Epithelial cell of umbilical artery (primary cell): ENCODE measurements around the gene AQP12A. TPM values are rescaled to one million over a fixed set of nuclear protein-coding genes. Genes with fewer than 3 reads are reported as not detected.

ENCODE experiments used
- total RNA-seq: library from RNA; depleted of rRNA; stranded (reverse); fragments of >200 nt; gene quantifications from 2 replicates; pipeline ENCODE4 v1.2.3, GENCODE V29; 2014

The AQP12A gene, protein sequence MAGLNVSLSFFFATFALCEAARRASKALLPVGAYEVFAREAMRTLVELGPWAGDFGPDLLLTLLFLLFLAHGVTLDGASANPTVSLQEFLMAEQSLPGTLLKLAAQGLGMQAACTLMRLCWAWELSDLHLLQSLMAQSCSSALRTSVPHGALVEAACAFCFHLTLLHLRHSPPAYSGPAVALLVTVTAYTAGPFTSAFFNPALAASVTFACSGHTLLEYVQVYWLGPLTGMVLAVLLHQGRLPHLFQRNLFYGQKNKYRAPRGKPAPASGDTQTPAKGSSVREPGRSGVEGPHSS
- not detected in 2 replicates for total RNA-seq

DNA sequence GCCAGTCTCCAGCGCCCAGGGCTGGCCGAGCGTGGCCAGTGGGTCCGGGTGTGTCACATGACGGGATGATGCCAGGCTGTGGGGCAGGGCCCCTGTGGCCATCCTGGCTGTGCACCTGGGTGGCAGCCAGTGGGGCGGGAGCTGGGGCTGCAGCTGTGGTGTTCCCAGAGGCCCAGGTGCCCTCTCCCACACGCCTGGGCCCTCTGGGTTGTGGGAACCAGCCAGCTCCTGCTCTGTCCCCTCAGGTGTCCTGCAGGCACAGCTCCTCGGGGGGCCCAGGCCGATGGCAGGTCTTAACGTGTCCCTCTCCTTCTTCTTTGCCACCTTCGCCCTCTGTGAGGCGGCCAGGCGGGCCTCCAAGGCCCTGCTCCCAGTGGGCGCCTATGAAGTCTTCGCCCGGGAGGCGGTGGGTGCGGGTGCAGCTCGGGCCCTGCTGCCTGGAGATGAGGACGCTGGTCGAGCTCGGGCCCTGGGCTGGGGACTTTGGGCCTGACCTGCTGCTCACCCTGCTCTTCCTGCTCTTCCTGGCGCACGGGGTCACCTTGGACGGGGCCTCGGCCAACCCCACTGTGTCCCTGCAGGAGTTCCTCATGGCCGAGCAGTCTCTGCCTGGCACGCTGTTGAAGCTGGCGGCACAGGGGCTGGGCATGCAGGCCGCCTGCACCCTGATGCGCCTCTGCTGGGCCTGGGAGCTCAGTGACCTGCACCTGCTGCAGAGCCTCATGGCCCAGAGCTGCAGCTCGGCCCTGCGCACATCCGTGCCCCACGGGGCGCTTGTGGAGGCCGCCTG lies at the start of gene AQP12A:
Gene AQP12A, plus strand, starts transcription at position 236 of the 790 bp plus-strand sequence. Its CDS starts 48 bp downstream, at position 284.

DNA sequence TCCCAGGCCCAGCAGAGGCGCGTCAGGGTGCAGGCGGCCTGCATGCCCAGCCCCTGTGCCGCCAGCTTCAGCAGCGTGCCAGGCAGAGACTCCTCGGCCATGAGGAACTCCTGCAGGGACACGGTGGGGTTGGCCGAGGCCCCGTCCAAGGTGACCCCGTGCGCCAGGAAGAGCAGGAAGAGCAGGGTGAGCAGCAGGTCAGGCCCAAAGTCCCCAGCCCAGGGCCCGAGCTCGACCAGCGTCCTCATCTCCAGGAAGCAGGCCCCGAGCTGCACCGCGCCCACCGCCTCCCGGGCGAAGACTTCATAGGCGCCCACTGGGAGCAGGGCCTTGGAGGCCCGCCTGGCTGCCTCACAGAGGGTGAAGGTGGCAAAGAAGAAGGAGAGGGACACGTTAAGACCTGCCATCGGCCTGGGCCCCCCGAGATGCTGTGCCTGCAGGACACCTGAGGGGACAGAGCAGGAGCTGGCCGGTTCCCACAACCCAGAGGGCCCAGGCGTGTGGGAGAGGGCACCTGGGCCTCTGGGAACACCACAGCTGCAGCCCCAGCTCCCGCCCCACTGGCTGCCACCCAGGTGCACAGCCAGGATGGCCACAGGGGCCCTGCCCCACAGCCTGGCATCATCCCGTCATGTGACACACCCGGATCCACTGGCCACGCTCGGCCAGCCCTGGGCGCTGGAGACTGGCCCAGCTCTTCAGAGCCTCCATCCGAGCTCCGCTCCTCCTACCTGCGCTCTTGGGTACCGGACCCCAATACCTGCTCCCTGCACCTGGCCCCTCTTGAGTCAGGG lies 9.0 kb upstream of the AQP12A start, which contains the start of gene AQP12B:
Gene AQP12B, minus strand, starts transcription at position 455 of the 794 bp plus-strand sequence. Its CDS starts 48 bp downstream, at position 407.

Other genes with a start within 250 kb of the AQP12A start
- 4.0 and 4.9 TPM in 2 replicates for gene ANKMY1, start 133.9 kb upstream of the AQP12A start, total RNA-seq
- gene DUSP28, start 131.5 kb upstream of the AQP12A start, total RNA-seq = 2.7 and 3.2 TPM in 2 replicates
- 7.6 and 20.1 TPM in 2 replicates for gene RNPEPL1, start 123.4 kb upstream of the AQP12A start, total RNA-seq
- 20.1 and 23.7 TPM in 2 replicates for gene CAPN10, start 105.1 kb upstream of the AQP12A start, total RNA-seq
- 0.15 TPM in 1 of 2 replicates, not detected in the other for gene GPR35, start 66.4 kb upstream of the AQP12A start, total RNA-seq
- gene AQP12B, start 9.0 kb upstream of the AQP12A start, total RNA-seq = not detected in 2 replicates
- under 0.01 TPM in 1 of 2 replicates, not detected in the other for gene KIF1A, start 128.4 kb downstream of the AQP12A start, total RNA-seq
- gene AGXT, start 177.0 kb downstream of the AQP12A start, total RNA-seq = not detected in 2 replicates
- not detected in 2 replicates for gene MAB21L4, start 204.3 kb downstream of the AQP12A start, total RNA-seq
- gene CROCC2, start 214.5 kb downstream of the AQP12A start, total RNA-seq = not detected in 2 replicates